Progenitor cell of endocrine pancreas (in vitro differentiated cells): ENCODE measurements around the gene DNAAF5. TPM values are rescaled to one million over a fixed set of nuclear protein-coding genes. Genes with fewer than 3 reads are reported as not detected.

ENCODE experiments used
- DNase-seq: peaks from one replicate; pipeline ENCODE4 v3.0.0; 2021; ENCODE audit warnings: low spot score; ENCODE audit not compliant: unreplicated experiment
- H3K27ac Mint-ChIP-seq: 2 replicates; pipeline ENCODE4 v1.8.0; 2021; ENCODE audit warnings: mild to moderate bottlenecking, moderate library complexity, mixed read lengths
- H3K27me3 Mint-ChIP-seq: 2 replicates; pipeline ENCODE4 v1.8.0; 2021; ENCODE audit warnings: mixed read lengths
- H3K36me3 Mint-ChIP-seq: 2 replicates; pipeline ENCODE4 v1.8.0; 2022; ENCODE audit warnings: mixed read lengths; ENCODE audit not compliant: insufficient read depth
- H3K4me1 Mint-ChIP-seq: 2 replicates; pipeline ENCODE4 v1.8.0; 2021; ENCODE audit warnings: low read depth, mixed read lengths
- H3K4me3 Mint-ChIP-seq: 2 replicates; pipeline ENCODE4 v1.8.0; 2021; ENCODE audit warnings: low read depth, mild to moderate bottlenecking, moderate library complexity, mixed read lengths
- H3K9me3 Mint-ChIP-seq: 2 replicates; pipeline ENCODE4 v1.8.0; 2021; ENCODE audit warnings: low read depth, mixed read lengths
- total RNA-seq: library from RNA; stranded (reverse); gene quantifications from 2 replicates; pipeline ENCODE4 v1.2.1, GENCODE V29; 2021
- TF ChIP-seq, protein P1 (sequence below): fragments of 200-600 bp; sonication (generic); IDR thresholded peaks from one replicate; pipeline ENCODE4 v1.5.0; 2021; ENCODE audit warnings: antibody characterized with exemption, mild to moderate bottlenecking; ENCODE audit not compliant: unreplicated experiment

The DNAAF5 gene
- total RNA-seq, 1 donor from 2014 or later = 51.0 TPM

DNA sequence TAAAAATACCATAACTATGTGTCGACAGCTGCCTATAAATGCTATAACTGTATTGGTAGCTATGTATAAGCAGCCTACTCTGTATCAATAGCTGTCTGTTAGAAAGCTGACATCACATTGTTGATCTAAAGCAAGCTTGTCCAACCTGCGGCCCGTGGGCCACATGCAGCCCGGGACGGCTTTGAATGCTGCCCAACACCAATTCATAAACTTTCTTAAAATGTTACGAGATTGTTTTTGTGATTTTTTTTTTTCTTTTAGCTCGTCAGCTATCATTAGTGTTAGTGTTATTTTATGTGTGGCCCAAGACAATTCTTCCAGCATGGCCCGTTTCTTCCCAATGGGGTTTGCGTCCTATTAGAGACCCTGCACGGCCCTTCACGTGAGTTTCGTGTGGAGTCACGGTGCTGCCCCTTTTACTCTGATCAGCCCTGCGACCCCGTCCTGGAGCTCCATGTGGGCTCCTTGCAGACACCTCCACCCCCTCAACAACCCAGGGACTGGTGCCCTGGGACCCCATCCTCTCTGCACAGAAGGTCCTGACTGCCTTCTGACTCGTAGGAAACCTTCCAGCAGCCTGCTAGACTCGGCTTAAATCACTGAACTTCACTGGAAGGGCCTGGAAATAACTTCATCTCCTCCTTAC, 5.1 kb downstream of the DNAAF5 start:
- DNase-seq = no peak
- Mint-ChIP-seq H3K36me3 (no peaks in the 10 kb centered on the region), H3K27me3 (no peaks in the 10 kb centered on the region), H3K27ac (no peak overlapping the region), H3K4me3 (no peak overlapping the region), H3K9me3 (no peaks in the 10 kb centered on the region), H3K4me1 (peaks cover 12% of the 10 kb centered on the region)
- TF ChIP-seq, protein P1, sequence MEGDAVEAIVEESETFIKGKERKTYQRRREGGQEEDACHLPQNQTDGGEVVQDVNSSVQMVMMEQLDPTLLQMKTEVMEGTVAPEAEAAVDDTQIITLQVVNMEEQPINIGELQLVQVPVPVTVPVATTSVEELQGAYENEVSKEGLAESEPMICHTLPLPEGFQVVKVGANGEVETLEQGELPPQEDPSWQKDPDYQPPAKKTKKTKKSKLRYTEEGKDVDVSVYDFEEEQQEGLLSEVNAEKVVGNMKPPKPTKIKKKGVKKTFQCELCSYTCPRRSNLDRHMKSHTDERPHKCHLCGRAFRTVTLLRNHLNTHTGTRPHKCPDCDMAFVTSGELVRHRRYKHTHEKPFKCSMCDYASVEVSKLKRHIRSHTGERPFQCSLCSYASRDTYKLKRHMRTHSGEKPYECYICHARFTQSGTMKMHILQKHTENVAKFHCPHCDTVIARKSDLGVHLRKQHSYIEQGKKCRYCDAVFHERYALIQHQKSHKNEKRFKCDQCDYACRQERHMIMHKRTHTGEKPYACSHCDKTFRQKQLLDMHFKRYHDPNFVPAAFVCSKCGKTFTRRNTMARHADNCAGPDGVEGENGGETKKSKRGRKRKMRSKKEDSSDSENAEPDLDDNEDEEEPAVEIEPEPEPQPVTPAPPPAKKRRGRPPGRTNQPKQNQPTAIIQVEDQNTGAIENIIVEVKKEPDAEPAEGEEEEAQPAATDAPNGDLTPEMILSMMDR = no peak

DNA sequence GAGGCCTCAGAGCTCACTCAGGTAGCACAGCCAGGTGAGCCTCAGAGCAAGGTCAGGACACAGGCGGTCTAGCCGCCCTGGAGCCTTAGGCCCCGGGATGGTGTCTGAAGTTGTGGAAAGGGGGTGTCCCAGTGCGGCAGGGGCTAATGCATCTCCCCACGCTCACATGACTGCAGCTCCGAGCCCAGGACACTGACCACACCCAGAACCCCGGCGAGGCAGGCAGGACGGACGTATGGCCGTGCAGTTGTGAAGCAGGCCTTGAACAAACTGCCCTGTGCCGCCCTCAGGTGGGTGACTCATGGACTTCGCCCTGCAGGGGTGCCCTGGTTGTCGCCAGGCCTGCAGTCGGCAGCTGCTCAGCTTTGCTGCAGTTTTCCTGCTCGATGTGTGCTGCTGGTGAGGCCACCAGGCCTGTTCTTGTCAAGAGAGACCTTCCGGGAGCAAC, 5.6 kb downstream of the DNAAF5 start:
- peaks cover 12% of the 10 kb centered on the region for H3K4me1 Mint-ChIP-seq

DNA sequence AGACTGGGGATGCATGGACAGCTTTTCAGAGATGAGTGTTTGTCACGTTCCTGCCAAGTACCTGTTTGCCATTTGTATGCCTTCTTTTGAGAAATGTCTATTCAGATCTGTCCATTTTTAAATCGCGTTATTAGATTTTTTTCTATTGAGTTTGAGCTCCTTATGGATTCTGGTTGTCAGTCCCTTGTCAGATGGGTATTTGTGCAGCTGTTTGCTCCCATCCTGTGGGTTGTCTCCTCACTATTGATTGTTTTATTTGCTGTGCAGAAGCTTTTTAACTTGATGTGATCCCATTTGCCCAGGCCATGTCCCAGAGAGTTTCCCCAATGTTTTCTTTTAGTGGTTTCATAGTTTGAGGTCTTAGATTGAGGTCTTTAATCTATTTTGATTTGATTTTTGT, 6.1 kb downstream of the DNAAF5 start:
- no peak for DNase-seq
- Mint-ChIP-seq H3K9me3 (no peaks in the 10 kb centered on the region), H3K27me3 (no peaks in the 10 kb centered on the region), H3K36me3 (no peaks in the 10 kb centered on the region), H3K4me1 (peaks cover 13% of the 10 kb centered on the region), H3K4me3 (no peak overlapping the region), H3K27ac (peak overlapping the region; percentile 13)
- TF ChIP-seq, protein P1 = no peak

More for the DNA sequence above, 5.6 kb downstream of the DNAAF5 start:
- DNase-seq = no peak
- H3K27ac Mint-ChIP-seq = no peak overlapping the region
- no peaks in the 10 kb centered on the region for H3K36me3 Mint-ChIP-seq
- H3K9me3 Mint-ChIP-seq = no peaks in the 10 kb centered on the region
- H3K27me3 Mint-ChIP-seq = no peaks in the 10 kb centered on the region
- no peak overlapping the region for H3K4me3 Mint-ChIP-seq
- TF ChIP-seq, protein P1 = peak; percentile 16

DNA sequence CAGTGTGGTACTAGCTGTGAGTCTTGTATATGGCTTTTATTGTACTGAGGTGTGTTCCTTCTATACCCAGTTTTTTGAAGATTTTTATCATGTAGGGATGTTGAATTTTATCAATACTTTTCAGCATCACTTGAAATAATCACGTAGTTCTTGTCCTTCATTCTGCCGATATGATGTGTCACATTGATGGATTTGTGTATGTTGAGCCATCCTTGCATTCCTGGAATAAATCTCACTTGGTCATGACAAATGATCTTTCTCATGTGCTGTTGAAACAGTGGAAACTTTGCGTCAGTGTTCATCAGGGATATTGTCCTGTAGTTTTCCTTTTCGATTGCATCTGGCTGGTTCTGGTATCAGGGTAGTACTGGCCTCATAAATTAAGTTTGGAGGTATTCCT, 7.7 kb downstream of the DNAAF5 start:
- Mint-ChIP-seq H3K36me3 (no peaks in the 10 kb centered on the region), H3K27ac (no peak overlapping the region), H3K27me3 (no peaks in the 10 kb centered on the region), H3K4me1 (peaks cover 7% of the 10 kb centered on the region), H3K4me3 (no peak overlapping the region), H3K9me3 (no peaks in the 10 kb centered on the region)
- DNase-seq = no peak
- TF ChIP-seq, protein P1 = no peak

DNA sequence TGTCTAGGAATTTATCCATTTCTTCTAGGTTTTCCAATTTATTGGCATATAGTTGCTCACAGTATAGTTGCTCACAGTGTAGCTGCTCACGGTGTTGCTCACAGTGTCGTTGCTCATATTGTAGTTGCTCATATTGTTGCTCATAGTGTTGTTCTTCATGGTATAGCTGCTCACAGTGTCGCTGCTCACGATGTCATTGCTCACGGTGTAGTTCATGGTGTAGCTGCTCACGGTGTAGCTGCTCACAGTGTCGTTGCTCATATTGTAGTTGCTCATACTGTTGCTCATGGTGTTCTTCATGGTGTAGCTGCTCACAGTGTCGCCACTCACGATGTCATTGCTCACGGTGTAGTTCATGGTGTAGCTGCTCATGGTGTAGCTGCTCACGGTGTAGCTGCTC, 8.3 kb downstream of the DNAAF5 start:
- Mint-ChIP-seq H3K36me3 (no peaks in the 10 kb centered on the region), H3K27ac (no peak overlapping the region), H3K27me3 (no peaks in the 10 kb centered on the region), H3K4me3 (no peak overlapping the region), H3K4me1 (peaks cover 7% of the 10 kb centered on the region), H3K9me3 (no peaks in the 10 kb centered on the region)
- TF ChIP-seq, protein P1 = no peak
- DNase-seq = no peak
